Stimulated activated CD4-positive, alpha-beta T cell treated with anti-CD3 and anti-CD28 coated beads, Interleukin-1b, Interleukin-23, amount 100 ng/mL, for 4 hours (primary cell): ENCODE data around the gene GMCL1.
"Not testable (repeated sequence)": the region's sequence is repeated elsewhere in the genome, so short reads cannot be mapped to it uniquely, and the experiment has no call there.

Experiments
- DNase-seq, 2 donors: peaks; one replicate each; pipeline ENCODE4 v3.0.0-alpha.2; 2020; ENCODE audit warnings: low read depth in 2 of 2

The GMCL1 gene

GRCh38 chr2:69807821-69808540, 21.5 kb upstream of the GMCL1 start:
- DNase-seq = no peak

DNA sequence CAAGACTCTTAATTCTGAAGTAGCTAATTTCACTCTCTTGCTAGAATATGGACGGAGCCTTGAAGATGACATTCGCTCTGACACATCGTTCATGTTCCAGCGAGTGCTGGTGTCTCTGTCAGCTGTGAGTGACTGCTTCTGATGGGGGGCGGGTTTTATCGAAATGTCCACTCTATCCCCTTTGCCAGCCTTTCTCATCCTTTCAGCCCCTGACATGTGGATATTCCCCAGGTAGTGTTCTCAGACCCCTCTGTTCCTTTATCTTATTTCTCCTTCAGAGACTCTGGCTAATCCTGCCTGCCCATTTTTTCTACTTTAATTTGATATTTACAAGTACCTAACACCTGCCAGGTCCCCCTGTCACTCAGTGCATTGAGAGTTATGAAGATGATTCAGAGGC, 18.9 kb upstream of the GMCL1 start:
- no peak for DNase-seq

DNA sequence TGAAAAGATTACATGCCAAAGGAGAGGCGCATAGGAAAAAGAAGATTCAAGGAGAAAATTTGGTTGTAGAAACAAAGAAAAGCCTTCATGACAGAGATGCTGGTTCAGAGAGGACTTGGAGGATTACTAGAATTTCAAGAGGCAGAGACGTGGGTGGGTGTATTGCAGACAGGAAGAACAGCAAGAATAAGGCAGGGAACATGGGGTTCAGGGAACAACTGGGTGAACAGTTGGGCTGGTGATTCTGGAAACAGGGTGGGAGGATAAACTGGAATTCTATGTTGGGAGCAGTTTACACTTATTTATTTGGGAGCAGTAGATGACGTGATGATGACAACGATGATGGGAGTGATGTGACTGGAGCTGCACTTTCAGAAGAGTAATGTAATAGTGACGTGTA, 18.4 kb upstream of the GMCL1 start:
- DNase-seq = no peak

DNA sequence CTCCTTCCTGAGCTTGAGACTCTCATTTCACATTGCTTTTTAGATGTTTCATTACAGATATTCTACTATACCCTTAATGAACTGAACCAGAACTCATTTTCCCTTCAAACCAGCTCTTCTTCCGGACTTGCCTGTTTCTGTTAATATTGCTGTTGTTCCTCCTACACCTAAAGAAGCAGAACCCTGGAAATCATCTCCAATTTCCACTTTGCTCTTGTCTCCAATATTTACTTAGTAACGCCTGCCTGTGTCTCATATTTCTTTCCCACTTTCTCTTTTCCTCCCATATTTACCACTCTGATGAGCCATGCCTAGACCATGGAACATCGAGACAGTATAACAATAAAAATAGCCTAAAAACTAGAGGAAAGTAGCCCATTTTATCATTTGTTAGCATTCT, 17.9 kb upstream of the GMCL1 start:
- no peak for DNase-seq

DNA sequence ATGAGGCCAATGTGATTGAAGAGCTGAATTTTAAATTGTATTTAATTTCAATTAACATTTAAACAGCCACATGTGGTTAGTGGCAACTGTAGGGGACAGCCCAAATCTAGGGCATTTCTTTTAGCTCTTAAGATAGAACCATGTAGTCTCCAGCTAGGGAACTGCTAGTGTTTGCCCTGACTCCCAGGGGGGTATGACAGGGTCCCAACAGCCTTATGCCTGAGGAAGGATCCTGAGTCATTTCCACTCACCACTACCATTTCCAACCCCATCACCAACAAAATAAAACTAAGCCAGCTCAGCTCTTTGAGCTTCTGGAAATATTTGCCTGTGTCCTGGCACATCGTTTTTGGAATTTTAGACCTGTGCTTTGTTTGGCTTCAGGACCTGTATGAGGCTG, 13.7 kb upstream of the GMCL1 start:
- no peak for DNase-seq

DNA sequence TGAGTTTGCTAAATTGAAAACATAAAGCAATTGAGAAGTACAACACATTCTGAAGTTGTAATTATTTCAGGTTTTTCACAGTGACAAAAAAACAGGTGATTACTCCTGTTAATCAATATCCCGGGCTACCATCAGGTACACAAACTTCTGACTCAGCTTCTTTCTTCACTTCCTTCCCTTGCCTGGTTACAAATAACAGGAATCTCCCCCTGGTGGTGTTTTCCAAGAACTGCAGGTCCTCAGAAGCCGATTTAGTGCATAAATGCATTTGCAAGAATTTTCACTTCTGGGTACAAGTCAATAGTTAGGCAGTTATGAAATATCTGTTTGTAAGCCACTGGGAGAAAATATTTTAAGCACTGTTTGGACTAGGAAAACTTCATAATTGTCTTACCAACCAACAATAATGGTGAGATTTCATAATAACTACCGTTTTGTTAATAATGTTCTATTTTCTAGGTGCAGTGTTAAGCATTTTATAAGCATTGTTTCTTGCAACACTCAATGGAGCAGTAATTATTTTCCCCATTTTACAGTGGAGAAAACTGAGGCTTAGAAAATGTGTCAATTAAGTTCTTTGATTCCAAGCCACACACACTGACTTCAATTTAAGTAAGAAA, 12.4 kb upstream of the GMCL1 start:
- peak; percentile 18 to 62 for DNase-seq

GRCh38 chr2:69817729-69818501, 11.5 kb upstream of the GMCL1 start:
- no peak for DNase-seq

- DNase-seq = no peak
These were observed 1.5 kb upstream of the GMCL1 start for GRCh38 chr2:69827796-69828540.

DNA sequence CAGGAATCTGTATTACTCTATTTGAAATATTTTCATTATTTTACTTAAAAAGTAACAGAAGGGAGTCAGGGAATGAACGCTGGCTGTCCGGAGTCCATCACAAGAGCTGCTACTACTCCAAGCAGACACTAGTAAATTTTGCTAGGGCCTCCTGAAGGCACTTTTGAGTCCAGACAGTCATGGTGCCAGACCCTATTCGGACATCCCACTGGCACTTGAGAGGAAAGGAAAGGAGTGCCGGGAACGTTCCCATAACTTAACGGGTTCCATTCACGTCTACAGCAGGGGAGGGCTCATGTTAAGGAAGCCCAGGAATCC, 563 bp upstream of the GMCL1 start:
- no peak for DNase-seq

- peak; percentile 3 to 18 for DNase-seq
These were observed 815 bp downstream of the GMCL1 start for GRCh38 chr2:69830045-69830905.

GRCh38 chr2:69830906-69831241, 1.4 kb downstream of the GMCL1 start:
- DNase-seq = not testable (repeated sequence)

DNA sequence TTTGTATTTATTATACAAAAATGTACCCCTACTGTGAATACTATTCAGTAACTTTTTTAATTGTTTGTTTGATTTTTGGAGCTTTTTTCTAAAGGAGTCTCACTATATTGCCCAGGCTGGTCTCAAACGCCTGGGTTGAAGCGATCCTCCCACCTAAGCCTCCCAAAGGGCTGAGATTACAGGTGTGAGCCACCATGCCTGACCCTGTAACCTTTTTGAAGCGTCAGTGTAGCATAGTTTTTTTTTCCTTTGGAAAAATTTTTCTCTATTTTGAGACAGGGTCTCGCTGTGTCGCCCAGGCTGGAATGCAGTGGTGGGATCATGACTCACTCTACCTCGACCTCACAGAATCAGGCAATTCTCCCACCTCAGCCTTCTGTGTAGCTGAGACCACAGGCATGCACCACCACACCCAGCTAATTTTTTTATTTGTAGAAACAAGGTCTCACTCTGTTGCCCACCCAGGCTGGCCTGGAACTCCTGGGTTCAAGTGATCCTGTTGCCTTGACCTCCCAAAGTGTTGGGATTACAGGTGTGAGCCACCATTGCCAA, 2.0 kb downstream of the GMCL1 start:
- no peak for DNase-seq

DNA sequence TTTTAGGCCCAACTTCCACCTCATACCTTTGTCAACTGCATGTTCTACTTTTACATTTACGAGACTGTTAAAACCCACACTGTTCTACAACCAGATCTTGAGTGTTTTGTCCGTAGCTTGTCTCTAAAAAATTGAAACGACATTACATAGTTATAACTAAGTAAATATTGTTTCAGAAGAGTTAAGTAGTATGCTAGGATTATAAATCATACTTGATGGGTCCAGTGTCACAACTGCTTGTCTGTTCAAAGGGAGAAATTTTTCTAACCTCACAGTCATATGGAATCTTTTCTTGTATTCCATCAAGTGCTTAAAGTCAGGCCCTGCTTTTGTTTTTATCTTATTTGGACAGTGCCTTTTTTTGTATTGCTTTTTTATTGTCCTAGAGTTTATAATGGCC, 4.3 kb downstream of the GMCL1 start:
- no peak for DNase-seq

DNA sequence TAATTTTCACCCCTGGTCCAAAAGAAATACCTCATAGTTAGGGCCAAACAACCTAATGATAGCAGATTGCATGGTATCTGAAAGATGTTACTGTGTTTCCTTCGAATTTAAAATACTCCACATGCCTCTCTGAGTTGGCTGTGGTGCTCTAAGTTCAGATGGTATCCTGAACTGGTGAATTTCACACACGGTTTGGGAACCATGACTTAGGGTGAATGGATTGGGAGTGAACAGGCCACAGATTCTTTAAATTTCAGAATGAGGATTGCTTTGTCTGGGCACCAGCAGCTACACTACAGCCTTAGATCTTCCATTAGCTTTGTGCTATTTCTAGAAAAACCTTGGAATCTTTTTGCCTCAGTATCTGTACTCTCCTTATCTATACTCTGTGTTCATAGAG, 6.2 kb downstream of the GMCL1 start:
- no peak for DNase-seq

GRCh38 chr2:69836316-69836715, 6.9 kb downstream of the GMCL1 start:
- no peak for DNase-seq

- DNase-seq = no peak
These were observed 8.1 kb downstream of the GMCL1 start for GRCh38 chr2:69837533-69837932.

DNA sequence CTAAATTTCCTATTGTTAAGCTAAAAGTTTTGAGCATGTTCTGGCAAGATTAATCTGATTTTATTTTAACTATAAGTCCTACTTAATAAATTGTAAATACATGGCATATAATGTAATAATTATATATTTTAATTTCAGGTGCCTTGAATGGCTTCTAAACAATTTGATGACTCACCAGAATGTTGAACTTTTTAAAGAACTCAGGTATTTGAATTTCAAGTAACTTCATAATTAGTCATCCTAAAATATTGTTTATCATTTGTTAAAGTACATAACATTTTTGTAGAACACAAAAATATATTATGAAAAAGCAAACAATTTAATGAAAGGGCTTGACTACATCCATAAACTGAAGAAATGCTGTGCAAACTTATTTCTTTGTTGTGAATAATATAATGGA, 14.5 kb downstream of the GMCL1 start:
- no peak for DNase-seq

GRCh38 chr2:69844560-69844959, 15.1 kb downstream of the GMCL1 start:
- DNase-seq = no peak

- DNase-seq = no peak
These were observed 17.0 kb downstream of the GMCL1 start for GRCh38 chr2:69846182-69847067.
